Lower leg skin (tissue), 3 donors: ENCODE data around the gene C1QTNF12.

ENCODE experiments used
- CTCF ChIP-seq, 3 donors: fragments of 450-650 bp; IDR thresholded peaks; one replicate each; pipeline ENCODE4 v1.5.1; 2016; ENCODE audit warnings: antibody characterized with exemption in 3 of 3, mild to moderate bottlenecking in 3 of 3, moderate library complexity in 2 of 3
- POLR2A ChIP-seq, 2 donors: fragments of 450-650 bp; IDR thresholded peaks; one replicate each; pipeline ENCODE4 v1.6.1; 2016 to 2017; ENCODE audit warnings: antibody characterized with exemption in 2 of 2, mild to moderate bottlenecking in 1 of 2, moderate library complexity in 1 of 2

DNA sequence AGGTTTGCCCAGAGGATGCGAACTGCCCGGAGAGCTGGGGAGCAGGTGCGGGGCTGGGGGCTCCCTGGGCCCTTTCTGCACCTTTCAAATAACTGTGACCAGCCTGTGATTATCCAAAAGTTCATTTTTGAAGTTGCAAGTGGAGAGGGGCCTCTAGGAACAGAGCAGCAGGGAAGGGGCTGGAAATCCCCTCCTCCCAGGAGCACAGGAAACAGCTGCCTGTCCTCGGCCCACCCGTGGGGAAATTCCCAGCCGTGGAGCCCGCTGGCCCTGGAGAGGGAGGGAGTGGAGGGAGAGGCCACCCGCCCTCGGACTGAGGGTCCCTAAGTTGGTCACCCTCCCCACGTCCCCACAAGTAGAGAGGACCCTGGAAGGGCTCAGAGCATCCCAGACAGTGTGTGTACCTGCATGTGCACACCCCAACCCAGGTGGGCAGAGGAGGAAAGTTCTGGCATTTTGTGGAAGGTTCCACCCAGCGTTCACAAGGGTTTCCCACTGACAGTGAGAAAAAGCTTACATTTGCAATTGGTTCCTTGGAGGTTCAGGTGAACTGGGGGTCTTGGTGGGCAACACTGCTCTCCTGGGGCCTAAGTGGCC lies 31.3 kb downstream of the C1QTNF12 start:
- no peak for TF ChIP-seq CTCF (IDR thresholded peaks at IDR 0.05)
- no peak for TF ChIP-seq POLR2A (IDR thresholded peaks at IDR 0.05)
